GM10847 (cell line): ENCODE measurements around the gene IL5.

Experiments used
- POLR2A ChIP-seq: IDR thresholded peaks from 2 replicates; pipeline ENCODE4 v1.6.1; 2011; ENCODE audit not compliant: insufficient read length; ENCODE audit errors: extremely low read depth

Gene IL5

GRCh38 chr5:132501629-132501956 lies 41.7 kb downstream of the IL5 start:
- no peak for TF ChIP-seq POLR2A

- no peak for TF ChIP-seq POLR2A
Measured at GRCh38 chr5:132500931-132501628, 42.2 kb downstream of the IL5 start.

GRCh38 chr5:132500244-132500930 lies 42.9 kb downstream of the IL5 start:
- TF ChIP-seq POLR2A = no peak

- TF ChIP-seq POLR2A = no peak
Measured at GRCh38 chr5:132499440-132500243, 43.7 kb downstream of the IL5 start.

- no peak for TF ChIP-seq POLR2A
Measured at GRCh38 chr5:132498686-132499271, 44.5 kb downstream of the IL5 start.

- TF ChIP-seq POLR2A = no peak
Measured at GRCh38 chr5:132498152-132498551, 45.2 kb downstream of the IL5 start.

GRCh38 chr5:132497488-132497997 lies 45.8 kb downstream of the IL5 start:
- no peak for TF ChIP-seq POLR2A

GRCh38 chr5:132496631-132497487 lies 46.5 kb downstream of the IL5 start:
- peak; percentile 75 for TF ChIP-seq POLR2A

- no peak for TF ChIP-seq POLR2A
Measured at GRCh38 chr5:132496191-132496630, 47.1 kb downstream of the IL5 start.

- peak; percentile 32 for TF ChIP-seq POLR2A
Measured at GRCh38 chr5:132495667-132496190, 47.6 kb downstream of the IL5 start.

- no peak for TF ChIP-seq POLR2A
Measured at GRCh38 chr5:132493821-132494220, 49.5 kb downstream of the IL5 start.

GRCh38 chr5:132493241-132493640 lies 50.1 kb downstream of the IL5 start:
- TF ChIP-seq POLR2A = no peak

GRCh38 chr5:132492386-132493125 lies 50.8 kb downstream of the IL5 start:
- no peak for TF ChIP-seq POLR2A
